ENCODE results near the gene ZFC3H1.

The ZFC3H1 gene

DNA sequence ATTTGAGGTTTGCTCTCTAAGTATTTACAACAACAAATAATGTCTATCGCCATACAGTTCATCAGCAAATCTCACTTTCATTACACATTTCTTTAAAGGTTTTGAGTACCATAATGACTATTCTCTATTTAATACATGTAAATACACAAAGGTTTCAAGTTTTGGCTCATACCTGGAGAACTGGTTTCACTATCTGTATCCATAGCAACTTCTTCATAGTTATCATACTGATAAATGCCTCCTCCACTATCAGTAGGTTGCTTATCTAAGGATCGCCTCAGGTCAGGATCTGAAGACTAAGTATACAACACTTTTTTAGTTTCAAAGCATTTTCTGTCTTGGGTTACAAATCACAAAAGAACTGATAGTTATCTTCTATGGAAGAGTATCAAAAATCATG is 21.4 kb downstream of the ZFC3H1 start:
- no peak for DNase-seq (ENCODE audit: low read depth)
- no peak overlapping the region for H3K4me3 ChIP-seq (ENCODE audit: low read depth, low read length)

DNA sequence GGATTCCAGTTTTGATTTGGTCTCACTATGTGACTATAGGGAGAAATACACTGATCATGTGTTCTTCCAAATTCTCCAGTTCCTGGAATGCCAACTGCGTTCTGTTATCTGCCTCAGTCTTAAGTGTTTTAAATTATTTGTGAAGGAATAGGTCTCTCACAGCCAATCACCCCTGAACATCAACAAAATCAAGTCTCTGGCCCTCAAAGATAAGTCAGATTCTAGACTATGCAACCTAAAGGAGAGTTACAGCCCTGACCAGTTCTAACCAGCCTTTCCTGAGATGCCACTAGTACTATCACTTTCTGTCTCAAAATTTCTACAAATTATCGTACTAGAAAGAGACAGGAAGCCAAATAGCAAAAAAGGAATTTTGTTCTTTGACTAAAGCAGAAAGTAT is 22.3 kb downstream of the ZFC3H1 start:
- no peak for DNase-seq (ENCODE audit: low read depth)
- H3K4me3 ChIP-seq (ENCODE audit: low read depth, low read length) = no peak overlapping the region

DNA sequence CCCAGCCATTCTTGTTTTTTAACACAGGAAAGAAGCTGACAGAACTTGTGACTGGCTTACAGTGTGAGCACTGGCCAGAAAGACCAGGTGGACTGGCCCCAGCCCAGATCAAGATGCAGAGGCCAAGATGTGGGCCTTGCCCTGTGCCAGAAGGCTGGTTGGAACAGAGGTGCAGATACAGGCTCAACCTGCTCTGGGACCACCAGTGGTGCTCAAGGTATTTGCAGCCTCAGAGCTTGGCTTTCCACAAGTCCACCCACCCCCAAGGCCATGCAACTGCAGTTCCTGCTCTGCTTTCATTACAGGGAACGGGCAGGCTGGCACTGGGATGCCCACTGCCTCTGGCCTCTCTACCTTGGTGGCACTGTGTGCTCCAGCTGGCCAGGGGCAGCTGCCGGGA is 23.3 kb downstream of the ZFC3H1 start:
- DNase-seq (ENCODE audit: low read depth) = no peak
- no peak overlapping the region for H3K4me3 ChIP-seq (ENCODE audit: low read depth, low read length)

DNA sequence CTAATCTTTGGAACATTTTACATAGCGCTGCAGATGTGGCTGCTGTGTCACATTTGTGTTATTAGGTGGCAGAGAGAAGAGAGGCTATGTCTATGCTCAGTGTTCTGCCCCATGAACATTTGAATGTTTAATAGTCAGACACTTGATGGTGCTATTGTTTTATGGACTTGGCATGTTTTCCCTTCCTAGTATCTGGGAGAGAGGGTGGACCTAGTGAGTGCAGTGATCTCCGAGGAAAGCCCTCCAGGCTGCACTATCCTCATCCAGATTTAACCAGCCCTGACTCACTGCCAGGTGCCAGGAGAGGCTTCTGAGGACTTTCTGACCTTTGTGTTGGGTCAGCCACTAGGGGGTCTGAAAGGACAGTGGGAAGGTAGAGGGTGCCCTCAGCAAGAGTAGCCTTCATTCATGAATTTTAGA is 24.3 kb downstream of the ZFC3H1 start:
- H3K4me3 ChIP-seq (ENCODE audit: low read depth, low read length) = no peak overlapping the region
- DNase-seq (ENCODE audit: low read depth) = no peak

DNA sequence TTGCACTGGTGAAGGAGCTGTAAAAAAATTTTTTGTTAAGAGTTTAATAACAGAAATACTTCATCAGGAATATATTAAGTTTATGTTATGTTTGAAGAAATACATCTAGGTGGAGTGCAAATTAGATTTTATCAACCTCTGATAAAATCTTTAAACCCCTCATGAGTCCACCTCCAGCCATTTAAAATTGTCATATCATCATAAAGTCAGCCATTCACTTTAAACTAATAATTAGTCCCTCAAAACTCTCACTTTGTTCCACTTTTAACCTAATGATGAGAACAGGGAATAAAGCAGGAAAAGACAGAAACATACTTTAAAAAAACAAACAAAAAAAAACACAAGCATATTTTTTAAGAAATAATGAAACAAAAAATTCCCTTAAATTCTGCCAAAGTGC is 25.1 kb downstream of the ZFC3H1 start:
- DNase-seq (ENCODE audit: low read depth) = no peak

DNA sequence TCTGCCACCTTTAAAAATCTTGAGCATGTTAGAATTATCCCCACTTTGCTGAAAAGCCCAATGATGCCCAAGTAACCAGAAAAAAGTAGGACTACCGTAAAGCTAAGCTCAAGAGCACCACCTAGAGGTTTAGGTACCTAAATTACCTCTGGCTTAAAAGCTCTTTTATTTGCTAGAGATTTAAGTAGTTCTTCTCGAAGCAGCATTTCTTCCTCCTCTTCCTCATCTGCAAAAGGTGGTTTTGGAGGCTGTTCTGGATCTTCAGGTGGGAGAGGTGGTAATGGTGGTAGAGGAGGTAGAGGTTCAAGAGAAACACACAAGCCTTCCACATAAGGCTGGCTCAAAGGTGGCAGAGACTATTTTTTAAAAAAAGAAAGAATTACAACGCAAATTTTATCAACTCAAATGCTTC is 26.9 kb downstream of the ZFC3H1 start:
- no peak overlapping the region for H3K4me3 ChIP-seq (ENCODE audit: low read depth, low read length)
- DNase-seq (ENCODE audit: low read depth) = peak; percentile 23

More for the DNA sequence above, 25.1 kb downstream of the ZFC3H1 start:
- no peak overlapping the region for H3K4me3 ChIP-seq (ENCODE audit: low read depth, low read length)

DNA sequence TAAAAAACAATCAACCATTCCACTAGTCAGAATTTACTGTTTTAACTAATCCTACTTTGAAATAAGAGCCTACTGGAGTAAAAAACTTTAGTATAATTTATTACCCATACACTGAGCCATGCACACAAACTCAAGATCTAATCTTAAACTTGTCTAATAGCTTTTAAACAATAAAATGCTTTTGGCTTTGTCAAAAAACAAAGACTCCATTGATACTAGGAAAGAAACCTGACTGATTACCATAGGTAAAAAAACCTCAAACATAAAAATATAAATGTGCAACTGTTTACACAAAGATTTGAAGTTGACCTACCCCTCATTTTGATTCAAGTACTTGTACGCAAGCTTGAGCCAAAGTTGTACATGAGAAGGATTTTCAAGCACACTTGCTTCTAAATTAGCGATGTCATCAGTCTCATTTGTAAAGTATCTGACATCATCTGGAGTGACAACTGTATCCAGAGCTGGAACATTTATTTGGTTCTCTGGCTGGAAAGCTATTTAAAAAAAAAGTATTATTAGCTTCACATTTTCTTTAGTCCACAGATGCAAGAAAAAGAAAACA is 36.1 kb downstream of the ZFC3H1 start:
- DNase-seq (ENCODE audit: low read depth) = no peak
- H3K4me3 ChIP-seq (ENCODE audit: low read depth, low read length) = no peak overlapping the region

DNA sequence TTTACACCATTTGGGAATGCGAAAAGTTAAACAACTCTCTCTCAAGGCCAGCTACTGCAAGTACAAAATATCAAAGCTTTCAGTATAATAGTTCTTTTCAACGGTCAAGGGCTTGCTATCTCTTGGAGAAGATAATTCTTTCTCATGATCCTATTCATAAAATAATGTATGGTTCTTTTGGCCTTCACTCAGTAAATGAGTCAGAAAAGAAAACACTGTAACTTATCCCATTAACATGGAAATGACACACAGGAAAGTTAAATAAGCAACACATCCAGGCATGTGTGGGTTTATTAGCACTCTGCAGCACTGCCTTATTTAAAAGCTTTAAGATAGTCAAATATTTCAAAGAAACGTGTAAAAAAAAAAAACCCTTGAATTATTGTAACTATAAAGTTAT is 36.9 kb downstream of the ZFC3H1 start:
- no peak for DNase-seq (ENCODE audit: low read depth)

DNA sequence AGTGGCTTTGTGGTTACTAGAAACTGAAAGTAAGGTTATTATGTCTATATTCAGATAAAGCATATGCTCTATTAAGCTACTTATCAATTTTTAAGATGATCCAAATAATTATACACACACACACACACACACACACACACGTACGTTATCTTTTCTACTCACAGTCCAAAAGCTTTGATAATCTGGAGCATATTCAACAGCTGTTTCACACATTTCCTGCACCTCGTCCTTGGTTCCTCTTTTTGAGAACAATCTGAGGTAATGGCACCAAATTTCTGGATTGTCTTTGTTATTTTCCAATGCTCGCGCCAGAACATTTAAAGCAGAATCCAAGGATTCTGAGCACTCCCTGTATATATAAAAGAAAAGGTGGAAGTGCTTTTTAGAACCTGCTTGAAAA is 37.5 kb downstream of the ZFC3H1 start:
- DNase-seq (ENCODE audit: low read depth) = no peak

More for the DNA sequence above, 36.9 kb downstream of the ZFC3H1 start:
- no peak overlapping the region for H3K4me3 ChIP-seq (ENCODE audit: low read depth, low read length)

DNA sequence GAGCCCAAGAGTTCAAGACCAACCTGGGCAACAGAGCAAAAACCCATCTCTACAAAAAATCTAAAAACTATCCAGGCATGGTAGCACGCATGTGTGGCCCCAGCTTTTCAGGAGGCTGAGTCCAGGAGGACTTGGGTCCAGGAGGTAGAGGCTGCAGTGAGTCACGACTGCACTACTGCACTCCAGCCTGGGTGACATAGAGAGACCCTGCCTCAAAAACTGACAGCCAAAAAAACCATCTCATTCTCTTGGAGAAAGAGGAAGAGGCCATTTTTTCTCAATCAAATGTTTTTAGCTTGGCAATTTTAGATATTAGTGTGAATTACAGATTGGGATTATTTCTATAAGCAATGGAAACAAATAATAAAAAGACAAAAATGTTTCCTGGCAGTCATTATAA is 38.2 kb downstream of the ZFC3H1 start:
- DNase-seq (ENCODE audit: low read depth) = no peak
- no peak overlapping the region for H3K4me3 ChIP-seq (ENCODE audit: low read depth, low read length)

More for the DNA sequence above, 37.5 kb downstream of the ZFC3H1 start:
- no peak overlapping the region for H3K4me3 ChIP-seq (ENCODE audit: low read depth, low read length)

DNA sequence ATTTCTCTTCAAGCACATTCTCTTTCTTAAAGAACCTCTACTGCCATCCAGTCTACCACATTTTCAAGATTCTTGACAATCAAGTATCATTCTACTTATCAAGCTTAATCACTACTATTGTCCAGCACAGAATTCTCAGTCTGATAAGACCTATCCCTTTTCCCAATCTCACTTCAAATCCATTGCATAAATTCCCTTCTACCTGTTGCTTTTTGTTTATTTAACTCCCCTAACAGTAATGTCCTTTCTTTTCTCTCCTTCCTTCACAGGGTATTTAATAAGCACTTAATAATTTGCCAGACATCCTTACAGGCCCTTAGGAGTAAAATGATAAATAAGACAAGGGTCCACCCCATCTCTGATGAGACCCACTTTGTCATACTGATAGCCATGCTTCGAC is 41.7 kb downstream of the ZFC3H1 start:
- H3K4me3 ChIP-seq (ENCODE audit: low read depth, low read length) = no peak overlapping the region
- no peak for DNase-seq (ENCODE audit: low read depth)

DNA sequence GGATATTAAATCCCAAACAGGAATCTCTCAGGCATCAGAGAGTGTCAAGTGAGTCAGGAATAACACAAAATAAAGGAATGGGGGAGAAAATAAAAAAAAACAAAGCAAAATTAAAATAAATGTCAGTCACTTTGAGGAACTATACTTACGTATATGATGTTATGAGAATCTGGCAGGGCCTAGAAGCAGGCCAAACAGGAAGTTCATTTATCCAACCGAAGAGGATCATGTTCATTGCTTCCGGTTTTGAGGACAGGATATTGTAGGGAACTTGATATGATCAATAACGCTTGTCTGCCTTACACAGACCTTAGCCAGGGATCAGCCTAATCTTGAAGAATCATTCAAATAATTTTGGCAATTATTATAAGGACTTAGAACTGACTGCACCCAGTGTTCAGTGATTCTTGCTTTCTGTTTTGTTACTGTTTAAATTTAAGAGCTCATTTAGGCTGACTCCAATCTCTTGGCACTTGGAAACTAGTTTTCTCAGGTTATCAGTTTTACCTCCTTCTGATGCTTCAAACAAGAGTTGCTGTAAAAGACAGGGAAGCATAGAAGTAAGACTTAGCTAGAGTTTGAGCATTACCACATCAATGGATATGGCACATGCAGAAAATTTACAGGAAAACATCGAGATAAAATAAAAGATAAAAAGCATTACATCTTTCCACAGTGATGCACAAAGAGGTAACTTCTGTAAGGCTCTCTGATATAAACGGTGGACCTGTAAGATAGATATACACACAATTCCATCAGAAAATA is 53.4 kb downstream of the ZFC3H1 start:
- H3K4me3 ChIP-seq (ENCODE audit: low read depth, low read length) = no peak overlapping the region
- DNase-seq (ENCODE audit: low read depth) = no peak

DNA sequence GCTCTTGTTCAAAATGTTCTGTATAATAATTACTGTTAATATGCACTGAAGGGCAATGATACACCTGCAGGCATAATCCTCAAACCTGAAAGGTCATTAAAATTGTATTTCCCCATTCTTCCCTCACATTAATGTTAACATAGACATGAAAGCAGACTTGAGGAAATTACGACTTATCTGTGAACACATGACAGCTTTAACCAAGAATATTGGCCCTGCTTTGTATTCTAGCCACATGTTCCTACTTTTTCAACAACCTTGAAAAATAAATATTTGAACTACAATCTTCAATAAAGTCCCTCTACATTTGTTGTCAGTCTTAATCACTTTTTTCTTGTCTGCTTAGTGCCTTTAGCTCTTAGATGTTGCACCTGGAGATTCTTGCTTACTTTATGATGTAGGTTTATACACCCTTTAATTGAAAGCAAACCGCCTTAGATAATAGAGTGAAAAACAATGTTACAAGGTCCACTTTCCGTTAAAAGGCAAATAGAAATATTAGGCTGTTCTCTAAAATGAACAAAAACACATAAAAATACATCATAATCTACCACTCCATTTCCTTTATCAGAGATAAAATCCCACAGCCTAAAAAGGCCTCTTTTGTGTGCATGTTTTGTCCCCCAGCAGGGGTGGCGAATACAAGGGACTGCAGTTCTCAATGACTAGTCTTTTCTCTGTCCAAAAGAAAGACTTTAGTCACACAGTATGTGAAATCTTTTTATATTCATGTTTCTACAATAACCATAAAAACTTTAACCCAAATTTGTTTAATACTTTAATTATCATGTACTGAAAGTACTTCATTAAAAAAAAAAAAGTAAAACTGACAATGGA is 55.9 kb downstream of the ZFC3H1 start:
- no peak for DNase-seq (ENCODE audit: low read depth)
- H3K4me3 ChIP-seq (ENCODE audit: low read depth, low read length) = no peak overlapping the region

DNA sequence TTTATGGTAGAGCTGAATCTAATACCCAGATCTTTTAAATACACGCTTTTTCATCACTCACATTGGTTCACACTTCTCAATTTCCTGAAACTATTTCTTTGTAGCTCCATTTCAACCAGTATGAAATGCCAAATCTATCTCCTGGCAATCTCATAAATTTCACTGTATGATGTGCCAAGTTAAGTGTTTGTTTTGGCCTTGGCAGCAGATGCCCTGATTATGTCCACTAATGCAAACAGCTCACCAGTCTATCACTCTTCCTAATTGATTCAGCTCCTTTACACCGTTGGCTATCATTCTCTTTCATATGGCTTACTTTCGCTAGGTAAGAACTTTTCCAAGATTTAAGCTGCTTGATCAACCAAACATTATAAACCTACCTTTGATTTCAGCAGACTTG is 58.6 kb downstream of the ZFC3H1 start:
- DNase-seq (ENCODE audit: low read depth) = no peak
- no peak overlapping the region for H3K4me3 ChIP-seq (ENCODE audit: low read depth, low read length)

DNA sequence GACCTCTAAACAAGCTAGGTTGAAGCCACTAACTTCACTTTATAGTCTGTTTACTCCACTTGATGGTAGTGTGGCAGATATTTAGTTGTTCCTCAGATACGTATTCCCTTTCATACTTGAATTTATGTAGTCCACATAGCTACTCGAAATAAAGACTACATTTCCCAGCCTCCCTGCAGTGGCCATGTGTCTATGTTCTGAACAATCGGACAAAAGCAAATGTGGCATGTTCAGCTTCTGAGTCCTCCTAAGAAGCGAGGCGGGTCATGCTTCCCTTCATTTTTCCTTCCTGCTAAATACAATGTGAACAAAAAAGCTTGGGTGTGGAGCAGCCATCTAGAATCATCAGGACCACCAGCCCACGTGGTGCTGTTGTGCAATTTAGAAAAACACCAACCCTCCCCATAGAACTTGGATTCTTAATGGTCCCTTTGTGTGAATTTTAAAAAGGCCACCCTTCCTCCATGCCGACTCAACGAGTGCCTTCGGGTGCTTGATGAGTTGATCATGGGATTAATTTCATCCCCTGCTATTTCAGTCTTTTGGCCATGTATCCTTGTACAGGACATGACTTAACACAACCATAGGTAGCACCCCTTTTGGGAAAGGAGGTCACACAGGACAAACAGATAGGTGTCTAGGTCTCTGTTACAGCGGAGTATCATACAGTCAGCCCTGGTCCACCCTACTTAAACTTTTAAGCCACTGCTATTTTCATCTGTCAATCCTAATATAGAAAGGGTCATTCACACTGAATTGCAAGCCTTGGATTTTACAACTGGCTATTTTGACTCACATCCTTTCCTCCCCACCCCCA is 60.7 kb downstream of the ZFC3H1 start:
- no peak for DNase-seq (ENCODE audit: low read depth)
- no peak overlapping the region for H3K4me3 ChIP-seq (ENCODE audit: low read depth, low read length)

DNA sequence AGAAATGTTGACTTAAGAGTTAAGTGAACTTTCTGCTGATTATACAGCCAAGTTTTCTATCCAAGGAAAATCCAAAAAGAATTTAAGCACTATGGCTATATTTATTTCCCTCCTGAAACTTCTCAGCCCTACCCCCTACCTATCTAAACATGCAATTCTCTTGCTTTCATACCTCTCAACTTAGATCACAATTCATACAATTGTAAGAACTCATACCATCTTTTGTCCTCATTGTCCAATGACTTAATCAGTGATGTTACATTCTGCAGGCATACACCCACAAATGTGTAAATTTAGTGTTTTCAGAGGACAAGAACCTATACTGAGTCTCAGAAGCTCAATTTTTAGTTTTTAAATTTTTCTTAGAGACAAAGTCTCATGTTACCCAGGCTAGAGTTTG is 62.1 kb downstream of the ZFC3H1 start:
- H3K4me3 ChIP-seq (ENCODE audit: low read depth, low read length) = no peak overlapping the region
- DNase-seq (ENCODE audit: low read depth) = no peak

DNA sequence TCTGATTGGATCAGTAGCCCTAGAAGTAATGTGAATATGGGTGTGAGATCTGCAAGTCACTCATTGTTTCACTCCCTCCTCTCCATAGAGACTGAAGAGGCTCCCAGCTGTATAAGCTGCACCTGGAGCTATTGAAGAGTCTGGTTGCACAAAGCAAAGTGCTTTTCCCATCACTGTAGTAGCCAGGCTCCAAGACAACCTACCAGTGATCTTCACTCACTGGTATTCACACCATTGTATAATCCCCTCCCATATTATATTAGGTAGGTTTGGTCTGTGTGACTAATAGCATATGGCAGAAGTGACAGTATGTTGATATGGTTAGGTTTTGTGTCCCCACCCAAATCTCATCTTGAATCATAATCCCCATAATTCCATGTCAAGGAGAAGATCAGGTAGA is 64.4 kb downstream of the ZFC3H1 start:
- no peak overlapping the region for H3K4me3 ChIP-seq (ENCODE audit: low read depth, low read length)
- DNase-seq (ENCODE audit: low read depth) = no peak

DNA sequence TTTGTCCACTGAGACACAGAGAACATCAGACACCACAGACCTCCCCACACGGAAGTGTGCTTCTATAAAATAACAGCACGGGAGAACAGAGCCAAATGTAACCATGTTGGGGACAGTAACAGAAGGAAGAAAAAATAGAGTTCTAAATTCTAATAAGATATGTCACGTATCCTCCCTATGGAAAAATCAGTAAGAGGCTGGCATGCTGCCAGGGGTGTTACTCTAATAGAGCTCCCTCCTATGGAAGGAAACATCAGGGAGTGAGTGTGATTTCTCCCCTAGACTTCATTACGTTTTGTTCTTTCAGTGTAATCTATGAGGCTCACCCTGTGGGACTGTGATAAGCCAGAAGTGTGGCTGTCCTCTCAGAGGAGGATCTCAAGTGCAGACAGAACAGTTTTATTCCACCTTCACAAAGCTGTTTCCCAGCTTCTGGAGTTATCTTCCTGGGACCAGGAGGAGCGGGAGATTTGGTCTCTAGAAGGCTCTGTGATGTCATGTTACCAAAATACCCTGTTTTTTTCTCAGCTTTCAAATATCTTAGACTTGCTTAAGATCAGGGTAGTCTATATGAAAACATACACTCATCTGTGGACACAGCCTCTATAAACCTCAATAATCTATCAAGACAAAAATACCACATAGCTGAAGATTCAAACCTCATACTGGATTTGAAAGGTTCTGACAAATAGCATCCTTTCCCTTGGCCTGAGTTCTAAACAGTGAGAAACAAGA is 69.3 kb downstream of the ZFC3H1 start:
- DNase-seq (ENCODE audit: low read depth) = no peak
- no peak overlapping the region for H3K4me3 ChIP-seq (ENCODE audit: low read depth, low read length)

DNA sequence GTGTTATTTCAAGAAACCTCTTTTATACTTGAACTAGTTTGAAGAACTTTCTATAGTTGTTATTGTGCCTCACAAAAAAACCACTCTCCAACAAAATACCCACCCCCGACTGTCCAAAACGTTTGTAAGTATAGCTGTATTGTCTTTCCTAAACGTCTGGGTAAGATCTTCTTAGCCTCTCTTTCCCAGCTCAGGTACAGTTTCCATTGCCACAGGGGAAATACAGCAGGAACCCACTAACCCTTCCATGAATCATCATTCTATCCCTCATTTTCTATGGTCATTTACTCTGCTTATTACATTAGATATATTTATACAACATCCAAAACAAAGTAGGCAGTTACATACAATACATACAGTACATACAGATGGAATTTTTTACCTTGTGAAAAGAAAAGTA is 70.8 kb downstream of the ZFC3H1 start:
- DNase-seq (ENCODE audit: low read depth) = no peak
- no peak overlapping the region for H3K4me3 ChIP-seq (ENCODE audit: low read depth, low read length)
